ENCODE measurements around the gene CHST13.
A peak's percentile ranks its signal among the peaks of the same experiment; 100 is the strongest.

The CHST13 gene

DNA sequence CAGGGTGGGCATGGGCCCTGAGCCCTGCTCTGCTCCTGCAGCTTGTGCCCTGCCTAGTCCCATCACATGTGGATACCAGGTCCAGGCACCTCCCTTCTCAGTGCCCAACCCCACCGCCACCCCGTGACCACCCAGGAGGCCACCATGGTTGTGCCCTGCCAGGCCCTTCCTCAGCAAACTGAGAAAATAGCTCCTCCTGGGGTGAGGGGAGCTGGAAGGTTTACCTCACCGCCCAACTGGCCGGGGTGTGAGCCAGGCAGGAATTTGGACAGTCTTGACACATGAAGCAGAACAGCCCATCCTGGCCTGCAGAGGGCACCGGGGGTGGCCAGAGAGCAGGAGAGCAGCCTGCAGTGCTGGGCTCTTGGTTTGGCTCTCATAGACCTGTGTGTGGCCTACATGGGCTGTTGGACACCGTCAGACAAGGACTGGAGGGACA lies 46.2 kb downstream of the CHST13 start:
- H3K4me1 ChIP-seq (ENCODE audit: control insufficient read depth, insufficient read depth, low read depth, low read length), result peaks cover 3% of the 10 kb centered on the region
- H2AK5ac ChIP-seq (ENCODE audit: low read length, severe bottlenecking), result no peak overlapping the region
- H3K36me3 ChIP-seq (ENCODE audit: control insufficient read depth in 1 of 2, insufficient read depth in 2 of 2, low read depth in 1 of 2, low read length in 2 of 2), result no peaks in the 10 kb centered on the region
- H2BK12ac ChIP-seq (ENCODE audit: low read length in 2 of 2), result no peak overlapping the region
- H3K4me2 ChIP-seq (ENCODE audit: low read length, poor library complexity, severe bottlenecking), result no peak overlapping the region
- no peak overlapping the region for H2AFZ ChIP-seq (ENCODE audit: low read depth, low read length)
- H2BK120ac ChIP-seq (ENCODE audit: low read depth, low read length), result no peak overlapping the region
- no peak overlapping the region for H4K91ac ChIP-seq (ENCODE audit: low read length)
- no peak overlapping the region for H3K27ac ChIP-seq (ENCODE audit: low read length, poor library complexity, severe bottlenecking)
- H3K9ac ChIP-seq (ENCODE audit: low read length), result no peak overlapping the region
- no peaks in the 10 kb centered on the region for H3K79me1 ChIP-seq (replicated peaks; ENCODE audit: low read length, poor library complexity, severe bottlenecking)
- peaks cover 34% of the 10 kb centered on the region in 2 experiments for H3K27me3 ChIP-seq (ENCODE audit: control insufficient read depth in 1 of 2, insufficient read depth in 1 of 2, low read length in 2 of 2)
- H3K23ac ChIP-seq (ENCODE audit: low read length in 2 of 2), result no peak overlapping the region
- no peak overlapping the region for H2BK5ac ChIP-seq (ENCODE audit: low read depth, low read length, poor library complexity, severe bottlenecking)
- H3K9me3 ChIP-seq (ENCODE audit: control insufficient read depth, low read length), result no peaks in the 10 kb centered on the region
- WGBS, result 92% methylated on average over 5 of the region's 6 CpGs
- H3K4me3 ChIP-seq (ENCODE audit: insufficient read depth in 1 of 2, low read depth in 1 of 2, low read length in 2 of 2), result no peak overlapping the region
- no peak overlapping the region for H2BK15ac ChIP-seq (ENCODE audit: low read depth, poor library complexity, severe bottlenecking)
- H3K14ac ChIP-seq (ENCODE audit: low read length in 2 of 2), result peak overlapping the region in 1 of 2 experiments; percentile 57
- H3K18ac ChIP-seq (ENCODE audit: low read depth in 1 of 2, low read length in 2 of 2), result no peak overlapping the region
- no peak for DNase-seq
- no peak overlapping the region for H4K8ac ChIP-seq (ENCODE audit: low read length)
- H3K4ac ChIP-seq (ENCODE audit: low read depth in 1 of 2, low read length in 2 of 2), result no peak overlapping the region

DNA sequence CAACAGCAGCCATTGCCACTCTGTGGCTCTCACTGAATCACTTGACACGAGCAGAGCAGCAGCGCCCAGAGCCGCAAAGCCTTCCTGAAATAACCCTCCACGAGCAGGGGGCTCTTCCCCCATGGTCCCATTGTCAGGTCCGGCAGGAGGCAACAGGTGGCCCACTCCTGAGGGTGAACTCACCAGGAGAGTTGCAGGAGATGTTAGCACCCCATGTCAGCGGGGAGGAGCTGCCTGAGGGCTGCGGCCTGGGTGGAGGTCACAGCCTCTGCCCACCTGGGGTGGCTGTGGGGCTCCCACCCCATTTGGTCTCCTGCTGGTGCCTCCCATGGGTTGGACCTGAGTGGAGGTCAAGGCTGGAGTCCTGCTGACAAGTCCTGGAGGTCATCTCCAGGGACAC lies 47.1 kb downstream of the CHST13 start:
- no peak overlapping the region for H3K4me3 ChIP-seq (ENCODE audit: insufficient read depth in 1 of 2, low read depth in 1 of 2, low read length in 2 of 2)
- no peak overlapping the region for H2BK12ac ChIP-seq (ENCODE audit: low read length in 2 of 2)
- no peak overlapping the region for H3K4me2 ChIP-seq (ENCODE audit: low read length, poor library complexity, severe bottlenecking)
- no peaks in the 10 kb centered on the region for H3K79me1 ChIP-seq (replicated peaks; ENCODE audit: low read length, poor library complexity, severe bottlenecking)
- H3K4me1 ChIP-seq (ENCODE audit: control insufficient read depth, insufficient read depth, low read depth, low read length), result peaks cover 3% of the 10 kb centered on the region
- H4K8ac ChIP-seq (ENCODE audit: low read length), result no peak overlapping the region
- no peak overlapping the region for H2AK5ac ChIP-seq (ENCODE audit: low read length, severe bottlenecking)
- H3K23ac ChIP-seq (ENCODE audit: low read length in 2 of 2), result no peak overlapping the region
- no peak overlapping the region for H2AFZ ChIP-seq (ENCODE audit: low read depth, low read length)
- no peak overlapping the region for H3K9ac ChIP-seq (ENCODE audit: low read length)
- H3K14ac ChIP-seq (ENCODE audit: low read length in 2 of 2), result no peak overlapping the region
- peaks cover 25 to 34% of the 10 kb centered on the region in 2 experiments for H3K27me3 ChIP-seq (ENCODE audit: control insufficient read depth in 1 of 2, insufficient read depth in 1 of 2, low read length in 2 of 2)
- DNase-seq, result no peak
- no peak overlapping the region for H3K18ac ChIP-seq (ENCODE audit: low read depth in 1 of 2, low read length in 2 of 2)
- no peaks in the 10 kb centered on the region for H3K9me3 ChIP-seq (ENCODE audit: control insufficient read depth, low read length)
- no peak overlapping the region for H3K27ac ChIP-seq (ENCODE audit: low read length, poor library complexity, severe bottlenecking)
- no peak overlapping the region for H3K4ac ChIP-seq (ENCODE audit: low read depth in 1 of 2, low read length in 2 of 2)
- no peaks in the 10 kb centered on the region for H3K36me3 ChIP-seq (ENCODE audit: control insufficient read depth in 1 of 2, insufficient read depth in 2 of 2, low read depth in 1 of 2, low read length in 2 of 2)
- no peak overlapping the region for H2BK5ac ChIP-seq (ENCODE audit: low read depth, low read length, poor library complexity, severe bottlenecking)
- no peak overlapping the region for H4K91ac ChIP-seq (ENCODE audit: low read length)
- H2BK15ac ChIP-seq (ENCODE audit: low read depth, poor library complexity, severe bottlenecking), result no peak overlapping the region
- WGBS, result 88% methylated on average over 7 of the region's 7 CpGs
- no peak overlapping the region for H2BK120ac ChIP-seq (ENCODE audit: low read depth, low read length)

DNA sequence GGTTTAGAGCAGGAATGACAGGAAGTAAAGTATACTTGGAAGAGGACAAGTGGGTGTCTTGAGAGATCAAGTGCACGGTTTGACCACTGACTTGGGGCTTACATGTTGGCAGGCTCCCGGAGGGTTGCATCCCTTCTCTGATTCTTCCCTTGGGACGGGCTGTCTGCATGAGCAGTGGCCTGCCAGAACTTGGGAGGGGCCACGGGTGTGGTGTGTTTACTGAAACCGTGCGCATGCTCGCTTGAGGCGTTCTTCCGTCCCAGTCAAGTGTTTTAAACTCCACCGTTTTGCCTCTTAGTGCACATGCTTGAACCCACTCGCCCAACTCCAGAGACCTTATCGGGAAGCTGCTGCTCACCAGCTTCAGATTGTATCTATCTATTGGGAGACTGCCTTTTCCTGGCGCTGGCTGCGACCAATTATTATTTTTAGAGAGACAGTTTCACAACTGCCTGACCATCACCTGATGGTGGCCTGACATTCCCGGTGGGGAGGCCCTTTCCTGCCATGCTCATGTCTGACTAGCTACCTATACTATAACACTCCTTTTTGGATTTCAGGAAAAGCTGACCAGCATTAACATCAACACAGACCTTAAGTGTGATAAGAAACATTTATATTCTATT lies 49.6 kb downstream of the CHST13 start:
- H2BK15ac ChIP-seq (ENCODE audit: low read depth, poor library complexity, severe bottlenecking), result no peak overlapping the region
- no peak overlapping the region for H3K23ac ChIP-seq (ENCODE audit: low read length in 2 of 2)
- H3K4ac ChIP-seq (ENCODE audit: low read depth in 1 of 2, low read length in 2 of 2), result no peak overlapping the region
- H3K79me1 ChIP-seq (replicated peaks; ENCODE audit: low read length, poor library complexity, severe bottlenecking), result no peaks in the 10 kb centered on the region
- H3K18ac ChIP-seq (ENCODE audit: low read depth in 1 of 2, low read length in 2 of 2), result peak overlapping the region in 1 of 2 experiments; percentile 6
- WGBS, result 88% methylated on average over 15 of the region's 15 CpGs
- no peak overlapping the region for H2BK120ac ChIP-seq (ENCODE audit: low read depth, low read length)
- H3K9me3 ChIP-seq (ENCODE audit: control insufficient read depth, low read length), result no peaks in the 10 kb centered on the region
- H3K27me3 ChIP-seq (ENCODE audit: control insufficient read depth in 1 of 2, insufficient read depth in 1 of 2, low read length in 2 of 2), result peaks cover 8 to 35% of the 10 kb centered on the region in 2 experiments
- DNase-seq, result no peak
- peaks cover 3% of the 10 kb centered on the region for H3K4me1 ChIP-seq (ENCODE audit: control insufficient read depth, insufficient read depth, low read depth, low read length)
- no peak overlapping the region for H3K4me2 ChIP-seq (ENCODE audit: low read length, poor library complexity, severe bottlenecking)
- no peak overlapping the region for H3K27ac ChIP-seq (ENCODE audit: low read length, poor library complexity, severe bottlenecking)
- no peak overlapping the region for H2BK5ac ChIP-seq (ENCODE audit: low read depth, low read length, poor library complexity, severe bottlenecking)
- no peak overlapping the region for H2AK5ac ChIP-seq (ENCODE audit: low read length, severe bottlenecking)
- no peak overlapping the region for H3K9ac ChIP-seq (ENCODE audit: low read length)
- H3K4me3 ChIP-seq (ENCODE audit: insufficient read depth in 1 of 2, low read depth in 1 of 2, low read length in 2 of 2), result no peak overlapping the region
- no peaks in the 10 kb centered on the region for H3K36me3 ChIP-seq (ENCODE audit: control insufficient read depth in 1 of 2, insufficient read depth in 2 of 2, low read depth in 1 of 2, low read length in 2 of 2)
- no peak overlapping the region for H2AFZ ChIP-seq (ENCODE audit: low read depth, low read length)
- H2BK12ac ChIP-seq (ENCODE audit: low read length in 2 of 2), result no peak overlapping the region
- no peak overlapping the region for H3K14ac ChIP-seq (ENCODE audit: low read length in 2 of 2)
- H4K8ac ChIP-seq (ENCODE audit: low read length), result no peak overlapping the region
- no peak overlapping the region for H4K91ac ChIP-seq (ENCODE audit: low read length)

DNA sequence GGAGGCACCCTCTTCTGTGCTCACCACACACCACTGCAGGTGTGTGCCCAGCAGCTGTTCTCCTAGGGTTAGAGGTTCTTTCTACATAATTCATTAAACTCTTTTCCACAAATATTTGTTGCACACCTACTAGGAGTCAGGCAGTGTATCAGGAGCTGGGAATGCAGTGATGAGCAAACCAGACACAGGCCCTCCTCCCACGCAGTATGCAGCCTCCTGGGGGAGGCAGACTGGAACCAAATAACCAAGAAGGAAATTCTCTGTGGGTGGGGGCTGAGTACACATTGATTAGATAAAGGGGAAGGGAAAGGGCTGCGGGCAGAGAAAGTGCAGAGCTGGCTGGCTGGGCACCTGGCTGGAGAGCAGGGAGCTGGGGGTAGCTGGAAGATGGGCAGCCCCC lies 53.3 kb downstream of the CHST13 start:
- no peak overlapping the region for H2AK5ac ChIP-seq (ENCODE audit: low read length, severe bottlenecking)
- H3K23ac ChIP-seq (ENCODE audit: low read length in 2 of 2), result no peak overlapping the region
- H3K14ac ChIP-seq (ENCODE audit: low read length in 2 of 2), result no peak overlapping the region
- no peak overlapping the region for H2BK15ac ChIP-seq (ENCODE audit: low read depth, poor library complexity, severe bottlenecking)
- no peak overlapping the region for H2BK5ac ChIP-seq (ENCODE audit: low read depth, low read length, poor library complexity, severe bottlenecking)
- H2BK12ac ChIP-seq (ENCODE audit: low read length in 2 of 2), result no peak overlapping the region
- H3K4me2 ChIP-seq (ENCODE audit: low read length, poor library complexity, severe bottlenecking), result no peak overlapping the region
- H3K4ac ChIP-seq (ENCODE audit: low read depth in 1 of 2, low read length in 2 of 2), result no peak overlapping the region
- H4K91ac ChIP-seq (ENCODE audit: low read length), result no peak overlapping the region
- 81% methylated on average over 2 of the region's 2 CpGs for WGBS
- H3K27ac ChIP-seq (ENCODE audit: low read length, poor library complexity, severe bottlenecking), result no peak overlapping the region
- H3K36me3 ChIP-seq (ENCODE audit: control insufficient read depth in 1 of 2, insufficient read depth in 2 of 2, low read depth in 1 of 2, low read length in 2 of 2), result no peaks in the 10 kb centered on the region
- DNase-seq, result no peak
- no peaks in the 10 kb centered on the region for H3K79me1 ChIP-seq (replicated peaks; ENCODE audit: low read length, poor library complexity, severe bottlenecking)
- H2AFZ ChIP-seq (ENCODE audit: low read depth, low read length), result no peak overlapping the region
- H3K18ac ChIP-seq (ENCODE audit: low read depth in 1 of 2, low read length in 2 of 2), result no peak overlapping the region
- peaks cover 0 to 31% of the 10 kb centered on the region in 2 experiments for H3K27me3 ChIP-seq (ENCODE audit: control insufficient read depth in 1 of 2, insufficient read depth in 1 of 2, low read length in 2 of 2)
- no peaks in the 10 kb centered on the region for H3K4me1 ChIP-seq (ENCODE audit: control insufficient read depth, insufficient read depth, low read depth, low read length)
- H4K8ac ChIP-seq (ENCODE audit: low read length), result no peak overlapping the region
- H3K9me3 ChIP-seq (ENCODE audit: control insufficient read depth, low read length), result no peaks in the 10 kb centered on the region
- no peak overlapping the region for H2BK120ac ChIP-seq (ENCODE audit: low read depth, low read length)
- H3K9ac ChIP-seq (ENCODE audit: low read length), result no peak overlapping the region
- no peak overlapping the region for H3K4me3 ChIP-seq (ENCODE audit: insufficient read depth in 1 of 2, low read depth in 1 of 2, low read length in 2 of 2)

Data from mesenchymal stem cell (in vitro differentiated cells and primary cell).